H9 (cell line): ENCODE measurements around the gene SEMA3A. TPM values are rescaled to one million over a fixed set of nuclear protein-coding genes. Genes with fewer than 3 reads are reported as not detected.
A peak's percentile ranks its signal among the peaks of the same experiment; 100 is the strongest.

ENCODE experiments used
- DNase-seq: peaks from one replicate; pipeline ENCODE4 v3.0.0-alpha.2; 2017
- H2AFZ ChIP-seq: one replicate; pipeline ENCODE4 v1.6.1; 2013; ENCODE audit warnings: mild to moderate bottlenecking, low read length, control low read depth, moderate library complexity
- H2AK5ac ChIP-seq: 2 replicates; pipeline ENCODE4 v1.6.1; 2013; ENCODE audit warnings: low read length, control low read depth, mixed read lengths; ENCODE audit not compliant: insufficient read length
- H2BK120ac ChIP-seq: one replicate; pipeline ENCODE4 v1.6.1; 2013; ENCODE audit warnings: low read depth, mild to moderate bottlenecking, low read length, control low read depth, inconsistent platforms; ENCODE audit not compliant: poor library complexity, severe bottlenecking
- H2BK12ac ChIP-seq: 2 replicates; pipeline ENCODE4 v1.6.1; 2013; ENCODE audit warnings: low read length, control low read depth, mixed read lengths, low read depth; ENCODE audit not compliant: insufficient read length
- H2BK15ac ChIP-seq: 2 replicates; pipeline ENCODE4 v1.6.1; 2013; ENCODE audit warnings: low read depth, low read length, control low read depth
- H2BK20ac ChIP-seq: one replicate; pipeline ENCODE4 v1.6.1; 2013; ENCODE audit warnings: low read depth, mild to moderate bottlenecking, low read length, control low read depth, inconsistent platforms; ENCODE audit not compliant: poor library complexity, severe bottlenecking
- H2BK5ac ChIP-seq: 2 replicates; pipeline ENCODE4 v1.6.1; 2013; ENCODE audit warnings: low read length, control low read depth, mixed read lengths; ENCODE audit not compliant: insufficient read length
- H3K14ac ChIP-seq: 2 replicates; pipeline ENCODE4 v1.6.1; 2013; ENCODE audit warnings: low read length, control low read depth; ENCODE audit not compliant: insufficient read depth
- H3K18ac ChIP-seq: 2 replicates; pipeline ENCODE4 v1.6.1; 2013; ENCODE audit warnings: low read depth, mild to moderate bottlenecking, mixed read lengths, low read length, control low read depth; ENCODE audit not compliant: insufficient read length
- H3K23ac ChIP-seq: 2 replicates; pipeline ENCODE4 v1.6.1; 2013; ENCODE audit warnings: low read length, control low read depth, mixed read lengths, low read depth; ENCODE audit not compliant: insufficient read length
- H3K23me2 ChIP-seq: 2 replicates; pipeline ENCODE4 v1.6.1; 2013; ENCODE audit warnings: low read depth, mild to moderate bottlenecking, mixed read lengths, low read length, control low read depth; ENCODE audit not compliant: insufficient read length, poor library complexity, severe bottlenecking
- H3K27ac ChIP-seq: 2 replicates; pipeline ENCODE4 v1.5.1; 2013; ENCODE audit warnings: low read length, control low read depth, mixed read lengths, low read depth; ENCODE audit not compliant: insufficient read length
- H3K27me3 ChIP-seq: 2 replicates; pipeline ENCODE4 v1.6.1; 2013; ENCODE audit warnings: low read length, control low read depth, inconsistent platforms; ENCODE audit not compliant: insufficient read depth
- H3K4ac ChIP-seq: 2 replicates; pipeline ENCODE4 v1.6.1; 2013; ENCODE audit warnings: low read depth, mild to moderate bottlenecking, control low read depth, inconsistent platforms, low read length, moderate library complexity
- H3K4me1 ChIP-seq: 2 replicates; pipeline ENCODE4 v1.6.1; 2013; ENCODE audit warnings: low read length, control low read depth, inconsistent platforms; ENCODE audit not compliant: insufficient read depth
- H3K4me2 ChIP-seq: 2 replicates; pipeline ENCODE4 v1.6.1; 2013; ENCODE audit warnings: low read length, control low read depth, mixed read lengths; ENCODE audit not compliant: insufficient read length, insufficient read depth
- H3K56ac ChIP-seq: 2 replicates; pipeline ENCODE4 v1.6.1; 2013; ENCODE audit warnings: low read depth, mild to moderate bottlenecking, mixed read lengths, low read length, control low read depth; ENCODE audit not compliant: insufficient read length
- H3K79me1 ChIP-seq: 2 replicates; pipeline ENCODE4 v1.6.1; 2013; ENCODE audit warnings: low read depth, mild to moderate bottlenecking, moderate library complexity, low read length, control low read depth, inconsistent platforms; ENCODE audit not compliant: insufficient read depth, poor library complexity, severe bottlenecking
- H3K79me2 ChIP-seq: 2 replicates; pipeline ENCODE4 v1.6.1; 2013; ENCODE audit warnings: low read length, control low read depth, inconsistent platforms; ENCODE audit not compliant: insufficient read depth
- H3K9ac ChIP-seq: 2 replicates; pipeline ENCODE4 v1.6.1; 2013; ENCODE audit warnings: low read length, control low read depth, mixed read lengths; ENCODE audit not compliant: insufficient read length; ENCODE audit errors: extremely low read depth
- H3K9me3 ChIP-seq: one replicate; pipeline ENCODE4 v1.6.1; 2013; ENCODE audit warnings: low read depth, low read length, inconsistent platforms; ENCODE audit not compliant: control insufficient read depth
- H3T11ph ChIP-seq: one replicate; pipeline ENCODE4 v1.6.1; 2013; ENCODE audit warnings: mild to moderate bottlenecking, low read length, control low read depth, inconsistent platforms
- H4K20me1 ChIP-seq: one replicate; pipeline ENCODE4 v1.6.1; 2013; ENCODE audit not compliant: control insufficient read depth, insufficient read length, insufficient read depth
- H4K5ac ChIP-seq: 2 replicates; pipeline ENCODE4 v1.6.1; 2013; ENCODE audit warnings: low read depth, mild to moderate bottlenecking, mixed read lengths, low read length, control low read depth; ENCODE audit not compliant: insufficient read length
- H4K8ac ChIP-seq: replicated peaks from 2 replicates; pipeline ENCODE4 v1.6.1; 2013; ENCODE audit warnings: low read length, control low read depth, mixed read lengths, low read depth; ENCODE audit not compliant: insufficient read length
- H4K91ac ChIP-seq: 2 replicates; pipeline ENCODE4 v1.6.1; 2013; ENCODE audit warnings: low read depth, mild to moderate bottlenecking, moderate library complexity, mixed read lengths, low read length, control low read depth; ENCODE audit not compliant: insufficient read length
- H3K27ac Mint-ChIP-seq, 3 experiments: 2 replicates in 2 of 3; 3 replicates in 1 of 3; pipeline ENCODE4 v1.8.0; 2020 to 2021; ENCODE audit warnings: mixed read lengths in 3 of 3, mild to moderate bottlenecking in 1 of 3, moderate library complexity in 1 of 3
- H3K27me3 Mint-ChIP-seq: 2 replicates; pipeline ENCODE4 v1.8.0; 2021; ENCODE audit warnings: low read depth, mild to moderate bottlenecking, moderate library complexity, mixed read lengths
- H3K36me3 Mint-ChIP-seq, 3 experiments: 2 replicates in 2 of 3; 3 replicates in 1 of 3; pipeline ENCODE4 v1.8.0; 2020 to 2021; ENCODE audit warnings: low read depth in 3 of 3, mixed read lengths in 3 of 3; ENCODE audit not compliant: insufficient read depth in 1 of 3
- H3K4me1 Mint-ChIP-seq, 2 experiments: 2 replicates each; pipeline ENCODE4 v1.8.0; 2020; ENCODE audit warnings: mixed read lengths in 2 of 2
- H3K4me3 Mint-ChIP-seq, 2 experiments: 2 replicates in 1 of 2; 3 replicates in 1 of 2; pipeline ENCODE4 v1.8.0; 2020 to 2021; ENCODE audit warnings: mild to moderate bottlenecking in 2 of 2, mixed read lengths in 2 of 2, moderate library complexity in 1 of 2
- H3K9me3 Mint-ChIP-seq, 2 experiments: 2 replicates in 1 of 2; 3 replicates in 1 of 2; pipeline ENCODE4 v1.8.0; 2020; ENCODE audit warnings: mild to moderate bottlenecking in 2 of 2, mixed read lengths in 2 of 2, moderate library complexity in 1 of 2
- WGBS: extraction: QIAGEN DNeasy Blood & Tissue Kit; methylation state at CpG from one replicate; pipeline ENCODE4 v1.1.7; 2013; ENCODE audit warnings: missing lambda C conversion rate, low lambda C conversion rate, mixed read lengths; ENCODE audit not compliant: insufficient read length; ENCODE audit errors: extremely low coverage; 5-methylcytosine and 5-hydroxymethylcytosine counted together
- total RNA-seq: library from RNA; stranded (reverse); gene quantifications from 2 replicates; pipeline ENCODE4 v1.2.1, GENCODE V29; 2021
- TF ChIP-seq, protein P1 (sequence below): fragments of 200-600 bp; sonication (generic); conservative IDR thresholded peaks from 3 replicates; pipeline ENCODE4 v1.8.0; 2021; ENCODE audit warnings: antibody characterized with exemption, mild to moderate bottlenecking

The SEMA3A gene
- total RNA-seq, 1 experiment from 2014 or later, result 60.0 TPM

GRCh38 chr7:84200859-84201258 is 6.3 kb upstream of the SEMA3A start:
- Histone ChIP-seq H2AFZ (no peak overlapping the region), H3K4ac (no peak overlapping the region), H2BK15ac (no peak overlapping the region), H3K4me2 (no peak overlapping the region), H3K9ac (no peak overlapping the region), H3K4me1 (no peaks in the 10 kb centered on the region; the same call in 1 of the 2 replicates), H2BK120ac (no peak overlapping the region), H3K79me2 (no peaks in the 10 kb centered on the region), H3K23me2 (peaks cover 3% of the 10 kb centered on the region), H2BK12ac (no peak overlapping the region), H2BK5ac (no peak overlapping the region), H2AK5ac (no peak overlapping the region), H3K9me3 (no peaks in the 10 kb centered on the region), H3K27me3 (no peaks in the 10 kb centered on the region), H2BK20ac (no peak overlapping the region), H4K5ac (no peak overlapping the region), H3K79me1 (no peaks in the 10 kb centered on the region), H4K91ac (no peak overlapping the region), H4K8ac (no peak overlapping the region), H3K27ac (peak overlapping the region; percentile 55), H3K18ac (no peak overlapping the region), H3T11ph (no peak overlapping the region), H4K20me1 (no peaks in the 10 kb centered on the region), H3K14ac (no peak overlapping the region), H3K23ac (no peak overlapping the region), H3K56ac (no peak overlapping the region)
- no peak for DNase-seq
- Mint-ChIP-seq H3K36me3 (no peaks in the 10 kb centered on the region), H3K4me1 (peaks cover 65 to 66% of the 10 kb centered on the region in 2 experiments), H3K27me3 (no peaks in the 10 kb centered on the region), H3K9me3 (no peaks in the 10 kb centered on the region), H3K27ac (peak overlapping the region; percentile 49 to 97 (median 91); a peak in 6 of 7 replicates), H3K4me3 (peak overlapping the region; percentile 9 to 24; a peak in 1 of 5 replicates)
- TF ChIP-seq, protein P1, sequence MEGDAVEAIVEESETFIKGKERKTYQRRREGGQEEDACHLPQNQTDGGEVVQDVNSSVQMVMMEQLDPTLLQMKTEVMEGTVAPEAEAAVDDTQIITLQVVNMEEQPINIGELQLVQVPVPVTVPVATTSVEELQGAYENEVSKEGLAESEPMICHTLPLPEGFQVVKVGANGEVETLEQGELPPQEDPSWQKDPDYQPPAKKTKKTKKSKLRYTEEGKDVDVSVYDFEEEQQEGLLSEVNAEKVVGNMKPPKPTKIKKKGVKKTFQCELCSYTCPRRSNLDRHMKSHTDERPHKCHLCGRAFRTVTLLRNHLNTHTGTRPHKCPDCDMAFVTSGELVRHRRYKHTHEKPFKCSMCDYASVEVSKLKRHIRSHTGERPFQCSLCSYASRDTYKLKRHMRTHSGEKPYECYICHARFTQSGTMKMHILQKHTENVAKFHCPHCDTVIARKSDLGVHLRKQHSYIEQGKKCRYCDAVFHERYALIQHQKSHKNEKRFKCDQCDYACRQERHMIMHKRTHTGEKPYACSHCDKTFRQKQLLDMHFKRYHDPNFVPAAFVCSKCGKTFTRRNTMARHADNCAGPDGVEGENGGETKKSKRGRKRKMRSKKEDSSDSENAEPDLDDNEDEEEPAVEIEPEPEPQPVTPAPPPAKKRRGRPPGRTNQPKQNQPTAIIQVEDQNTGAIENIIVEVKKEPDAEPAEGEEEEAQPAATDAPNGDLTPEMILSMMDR, result no peak
- no CpG with 5 or more reads among the region's 3 CpGs for WGBS
